ENCODE results near the gene PROSER3. TPM values are rescaled to one million over a fixed set of nuclear protein-coding genes. Genes with fewer than 3 reads are reported as not detected.

Gene PROSER3
- total and polyA plus RNA-seq, 9 of the 15 experiments (the other 6 are each of a cell fraction or from before 2014, with no cell fraction given), result 1.0 to 39.5 (median 5.1) TPM

- H3K27me3 ChIP-seq (ENCODE audit: control insufficient read depth in 2 of 2, insufficient read depth in 2 of 2, low read length in 2 of 2), result no peaks in the 10 kb centered on the region
- peaks cover 24% of the 10 kb centered on the region; the same call in 2 of the 3 replicates for H3K36me3 ChIP-seq (ENCODE audit: control insufficient read depth, insufficient read depth, low read length)
- FAIRE-seq (no peak), DNase-seq (ENCODE audit: extremely low read depth in 1 of 4, low spot score in 3 of 4) (no peak), ATAC-seq (no peak)
- CTCF ChIA-PET (ENCODE audit: low intra/inter-chr PET ratio), result no interaction called here
- no peak overlapping the region for H2AFZ ChIP-seq (ENCODE audit: low read depth, low read length)
- WGBS (ENCODE audit: insufficient coverage, low coverage, missing lambda C conversion rate), result 74% methylated on average over 7 of the region's 7 CpGs
- H3K79me2 ChIP-seq (ENCODE audit: control insufficient read depth, insufficient read depth, low read length), result peaks cover 5% of the 10 kb centered on the region; the same call in 1 of the 3 replicates
- peaks cover 10 to 38% of the 10 kb centered on the region in 2 experiments for H3K4me1 ChIP-seq (replicated peaks in 1 of 2; ENCODE audit: control insufficient read depth in 2 of 2, insufficient read depth in 2 of 2, low read length in 2 of 2)
- H3K9me1 ChIP-seq (ENCODE audit: control insufficient read depth, insufficient read depth, low read length), result peaks cover 2% of the 10 kb centered on the region
- H3K9ac ChIP-seq (ENCODE audit: insufficient read depth in 1 of 2, low read depth in 2 of 2, low read length in 2 of 2), result peak overlapping the region in 1 of 2 experiments; percentile 65; a peak in 1 of 4 replicates
- BruUV-seq (replicated peaks), result no TSS peak
- H3K9me3 ChIP-seq (replicated peaks; ENCODE audit: control insufficient read depth, insufficient read depth, low read depth, low read length), result no peaks in the 10 kb centered on the region
- in situ Hi-C loops (cut with MboI) (no loop called here), intact Hi-C loops (cut with micrococcal nuclease) (no loop called here)
- no peaks in the 10 kb centered on the region; the same call in 1 of the 2 replicates for H4K20me1 ChIP-seq (replicated peaks; ENCODE audit: control insufficient read depth, insufficient read depth, low read length)
- POLR2A ChIA-PET, result interaction anchor here (0.6 kb wide), 1 partner anchor 146 kb away, joined by 3 read pairs; no protein-coding TSS in a partner anchor
- no peak overlapping the region for H3K4me3 ChIP-seq
- no peak overlapping the region for H3K27ac ChIP-seq (ENCODE audit: extremely low read depth, low read depth, low read length)
- H3K4me2 ChIP-seq (ENCODE audit: insufficient read depth, low read length), result no peak overlapping the region
- TF ChIP-seq ZNF830 (CRISPR knock-in tag; IDR thresholded peaks at IDR 0.05) (no peak), ARID4B (CRISPR knock-in tag; IDR thresholded peaks at IDR 0.05) (no peak), HOMEZ (CRISPR knock-in tag; IDR thresholded peaks at IDR 0.05) (no peak), ZNF75A (CRISPR knock-in tag; IDR thresholded peaks at IDR 0.05) (no peak), ZNF717 (CRISPR knock-in tag; IDR thresholded peaks at IDR 0.05) (no peak), HINFP (tag; conservative IDR thresholded peaks at IDR 0.05; ENCODE audit: low read depth) (no peak), GTF3C2 (IDR thresholded peaks at IDR 0.05; ENCODE audit: borderline replicate concordance, extremely low read depth, insufficient read length) (no peak), SMARCC2 (IDR thresholded peaks at IDR 0.05; ENCODE audit: low read depth) (no peak), ZNF780A (CRISPR knock-in tag; IDR thresholded peaks at IDR 0.05) (no peak), KLF6 (CRISPR knock-in tag; IDR thresholded peaks at IDR 0.05; ENCODE audit: borderline replicate concordance) (no peak)
Measured at GRCh38 chr19:35777961-35778360, 20.0 kb downstream of the PROSER3 start.

Data from K562 (cell line).